ENCODE data around the gene SYNDIG1L.

Gene SYNDIG1L

GRCh38 chr14:74429221-74429691, 3.2 kb upstream of the SYNDIG1L start:
- no peak overlapping the region for H3K4me3 ChIP-seq (ENCODE audit: low read length)
- TF ChIP-seq CTCF (conservative IDR thresholded peaks at IDR 0.05; ENCODE audit: low read length): no peak
- no peak for DNase-seq (ENCODE audit: low read depth)

GRCh38 chr14:74427651-74428050, 1.6 kb upstream of the SYNDIG1L start:
- no peak for TF ChIP-seq CTCF (conservative IDR thresholded peaks at IDR 0.05; ENCODE audit: low read length)
- H3K4me3 ChIP-seq (ENCODE audit: low read length): no peak overlapping the region
- no peak for DNase-seq (ENCODE audit: low read depth)

GRCh38 chr14:74425525-74426201, 347 bp downstream of the SYNDIG1L start:
- no peak overlapping the region for H3K4me3 ChIP-seq (ENCODE audit: low read length)
- DNase-seq (ENCODE audit: low read depth): no peak
- no peak for TF ChIP-seq CTCF (conservative IDR thresholded peaks at IDR 0.05; ENCODE audit: low read length)

- DNase-seq (ENCODE audit: low read depth): no peak
- TF ChIP-seq CTCF (conservative IDR thresholded peaks at IDR 0.05; ENCODE audit: low read length): no peak
- H3K4me3 ChIP-seq (ENCODE audit: low read length): no peak overlapping the region
These were observed 1.4 kb downstream of the SYNDIG1L start for GRCh38 chr14:74424606-74425005.

- no peak overlapping the region for H3K4me3 ChIP-seq (ENCODE audit: low read length)
- no peak for DNase-seq (ENCODE audit: low read depth)
- TF ChIP-seq CTCF (conservative IDR thresholded peaks at IDR 0.05; ENCODE audit: low read length): no peak
These were observed 2.8 kb downstream of the SYNDIG1L start for GRCh38 chr14:74423246-74423645.

- TF ChIP-seq CTCF (conservative IDR thresholded peaks at IDR 0.05; ENCODE audit: low read length): no peak
- no peak for DNase-seq (ENCODE audit: low read depth)
- no peak overlapping the region for H3K4me3 ChIP-seq (ENCODE audit: low read length)
These were observed 4.0 kb downstream of the SYNDIG1L start for GRCh38 chr14:74421981-74422380.

- H3K4me3 ChIP-seq (ENCODE audit: low read length): no peak overlapping the region
- no peak for DNase-seq (ENCODE audit: low read depth)
- no peak for TF ChIP-seq CTCF (conservative IDR thresholded peaks at IDR 0.05; ENCODE audit: low read length)
These were observed 6.9 kb downstream of the SYNDIG1L start for GRCh38 chr14:74419086-74419485.
